ENCODE measurements around the gene PRPF6. TPM values are rescaled to one million over a fixed set of nuclear protein-coding genes. Genes with fewer than 3 reads are reported as not detected.
A peak's percentile ranks its signal among the peaks of the same experiment; 100 is the strongest.

The PRPF6 gene
- total and polyA plus RNA-seq, 2 of the 13 experiments (the other 11 are each of a cell fraction or from before 2014, with no cell fraction given) = 63.7 to 101 TPM

GRCh38 chr20:64050261-64051032 is 69.5 kb downstream of the PRPF6 start (continued):
- TF ChIP-seq, protein P1, sequence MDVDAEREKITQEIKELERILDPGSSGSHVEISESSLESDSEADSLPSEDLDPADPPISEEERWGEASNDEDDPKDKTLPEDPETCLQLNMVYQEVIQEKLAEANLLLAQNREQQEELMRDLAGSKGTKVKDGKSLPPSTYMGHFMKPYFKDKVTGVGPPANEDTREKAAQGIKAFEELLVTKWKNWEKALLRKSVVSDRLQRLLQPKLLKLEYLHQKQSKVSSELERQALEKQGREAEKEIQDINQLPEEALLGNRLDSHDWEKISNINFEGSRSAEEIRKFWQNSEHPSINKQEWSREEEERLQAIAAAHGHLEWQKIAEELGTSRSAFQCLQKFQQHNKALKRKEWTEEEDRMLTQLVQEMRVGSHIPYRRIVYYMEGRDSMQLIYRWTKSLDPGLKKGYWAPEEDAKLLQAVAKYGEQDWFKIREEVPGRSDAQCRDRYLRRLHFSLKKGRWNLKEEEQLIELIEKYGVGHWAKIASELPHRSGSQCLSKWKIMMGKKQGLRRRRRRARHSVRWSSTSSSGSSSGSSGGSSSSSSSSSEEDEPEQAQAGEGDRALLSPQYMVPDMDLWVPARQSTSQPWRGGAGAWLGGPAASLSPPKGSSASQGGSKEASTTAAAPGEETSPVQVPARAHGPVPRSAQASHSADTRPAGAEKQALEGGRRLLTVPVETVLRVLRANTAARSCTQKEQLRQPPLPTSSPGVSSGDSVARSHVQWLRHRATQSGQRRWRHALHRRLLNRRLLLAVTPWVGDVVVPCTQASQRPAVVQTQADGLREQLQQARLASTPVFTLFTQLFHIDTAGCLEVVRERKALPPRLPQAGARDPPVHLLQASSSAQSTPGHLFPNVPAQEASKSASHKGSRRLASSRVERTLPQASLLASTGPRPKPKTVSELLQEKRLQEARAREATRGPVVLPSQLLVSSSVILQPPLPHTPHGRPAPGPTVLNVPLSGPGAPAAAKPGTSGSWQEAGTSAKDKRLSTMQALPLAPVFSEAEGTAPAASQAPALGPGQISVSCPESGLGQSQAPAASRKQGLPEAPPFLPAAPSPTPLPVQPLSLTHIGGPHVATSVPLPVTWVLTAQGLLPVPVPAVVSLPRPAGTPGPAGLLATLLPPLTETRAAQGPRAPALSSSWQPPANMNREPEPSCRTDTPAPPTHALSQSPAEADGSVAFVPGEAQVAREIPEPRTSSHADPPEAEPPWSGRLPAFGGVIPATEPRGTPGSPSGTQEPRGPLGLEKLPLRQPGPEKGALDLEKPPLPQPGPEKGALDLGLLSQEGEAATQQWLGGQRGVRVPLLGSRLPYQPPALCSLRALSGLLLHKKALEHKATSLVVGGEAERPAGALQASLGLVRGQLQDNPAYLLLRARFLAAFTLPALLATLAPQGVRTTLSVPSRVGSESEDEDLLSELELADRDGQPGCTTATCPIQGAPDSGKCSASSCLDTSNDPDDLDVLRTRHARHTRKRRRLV (CRISPR knock-in tag; IDR thresholded peaks at IDR 0.05) = 0 out of 2 replicates have a peak, but pooled peaks have one; percentile 12
- TF ChIP-seq TGIF2 (CRISPR knock-in tag; IDR thresholded peaks at IDR 0.05) (no peak; the same call in 1 of the 2 replicates), ZNF768 (CRISPR knock-in tag; IDR thresholded peaks at IDR 0.05) (no peak), CBX1 (IDR thresholded peaks at IDR 0.05; ENCODE audit: low read depth) (peak; percentile 22), ZNF556 (CRISPR knock-in tag; IDR thresholded peaks at IDR 0.05; ENCODE audit: borderline replicate concordance) (no peak), MBNL3 (CRISPR knock-in tag; conservative IDR thresholded peaks at IDR 0.05) (no peak), FOXA1 (IDR thresholded peaks at IDR 0.05) (no peak), FOXA1 (CRISPR knock-in tag; IDR thresholded peaks at IDR 0.05) (0 out of 2 replicates have a peak, but pooled peaks have one; percentile 1), DMAP1 (CRISPR knock-in tag; IDR thresholded peaks at IDR 0.05) (no peak; the same call in none of the 2 replicates), ZNF468 (CRISPR knock-in tag; IDR thresholded peaks at IDR 0.05) (0 out of 2 replicates have a peak, but pooled peaks have one; percentile 77), POLR2G (IDR thresholded peaks at IDR 0.05; ENCODE audit: low read depth, low read length) (peak; percentile 67), ZNF331 (CRISPR knock-in tag; IDR thresholded peaks at IDR 0.05) (peak; percentile 39; the same call in 1 of the 2 replicates), JARID2 (CRISPR knock-in tag; IDR thresholded peaks at IDR 0.05; ENCODE audit: insufficient replicate concordance) (no peak), ZNF460 (CRISPR knock-in tag; IDR thresholded peaks at IDR 0.05; ENCODE audit: borderline replicate concordance) (no peak), ZNF816 (CRISPR knock-in tag; IDR thresholded peaks at IDR 0.05; ENCODE audit: borderline replicate concordance) (no peak), HNRNPH1 (optimal IDR thresholded peaks at IDR 0.05; ENCODE audit: low read depth, low read length) (no peak), ZNF589 (CRISPR knock-in tag; conservative IDR thresholded peaks at IDR 0.05) (no peak)
- TF ChIP-seq, protein P2, sequence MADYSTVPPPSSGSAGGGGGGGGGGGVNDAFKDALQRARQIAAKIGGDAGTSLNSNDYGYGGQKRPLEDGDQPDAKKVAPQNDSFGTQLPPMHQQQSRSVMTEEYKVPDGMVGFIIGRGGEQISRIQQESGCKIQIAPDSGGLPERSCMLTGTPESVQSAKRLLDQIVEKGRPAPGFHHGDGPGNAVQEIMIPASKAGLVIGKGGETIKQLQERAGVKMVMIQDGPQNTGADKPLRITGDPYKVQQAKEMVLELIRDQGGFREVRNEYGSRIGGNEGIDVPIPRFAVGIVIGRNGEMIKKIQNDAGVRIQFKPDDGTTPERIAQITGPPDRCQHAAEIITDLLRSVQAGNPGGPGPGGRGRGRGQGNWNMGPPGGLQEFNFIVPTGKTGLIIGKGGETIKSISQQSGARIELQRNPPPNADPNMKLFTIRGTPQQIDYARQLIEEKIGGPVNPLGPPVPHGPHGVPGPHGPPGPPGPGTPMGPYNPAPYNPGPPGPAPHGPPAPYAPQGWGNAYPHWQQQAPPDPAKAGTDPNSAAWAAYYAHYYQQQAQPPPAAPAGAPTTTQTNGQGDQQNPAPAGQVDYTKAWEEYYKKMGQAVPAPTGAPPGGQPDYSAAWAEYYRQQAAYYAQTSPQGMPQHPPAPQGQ (CRISPR knock-in tag; IDR thresholded peaks at IDR 0.05; ENCODE audit: borderline replicate concordance) = no peak; the same call in 1 of the 2 replicates
- TF ChIP-seq, protein P3, sequence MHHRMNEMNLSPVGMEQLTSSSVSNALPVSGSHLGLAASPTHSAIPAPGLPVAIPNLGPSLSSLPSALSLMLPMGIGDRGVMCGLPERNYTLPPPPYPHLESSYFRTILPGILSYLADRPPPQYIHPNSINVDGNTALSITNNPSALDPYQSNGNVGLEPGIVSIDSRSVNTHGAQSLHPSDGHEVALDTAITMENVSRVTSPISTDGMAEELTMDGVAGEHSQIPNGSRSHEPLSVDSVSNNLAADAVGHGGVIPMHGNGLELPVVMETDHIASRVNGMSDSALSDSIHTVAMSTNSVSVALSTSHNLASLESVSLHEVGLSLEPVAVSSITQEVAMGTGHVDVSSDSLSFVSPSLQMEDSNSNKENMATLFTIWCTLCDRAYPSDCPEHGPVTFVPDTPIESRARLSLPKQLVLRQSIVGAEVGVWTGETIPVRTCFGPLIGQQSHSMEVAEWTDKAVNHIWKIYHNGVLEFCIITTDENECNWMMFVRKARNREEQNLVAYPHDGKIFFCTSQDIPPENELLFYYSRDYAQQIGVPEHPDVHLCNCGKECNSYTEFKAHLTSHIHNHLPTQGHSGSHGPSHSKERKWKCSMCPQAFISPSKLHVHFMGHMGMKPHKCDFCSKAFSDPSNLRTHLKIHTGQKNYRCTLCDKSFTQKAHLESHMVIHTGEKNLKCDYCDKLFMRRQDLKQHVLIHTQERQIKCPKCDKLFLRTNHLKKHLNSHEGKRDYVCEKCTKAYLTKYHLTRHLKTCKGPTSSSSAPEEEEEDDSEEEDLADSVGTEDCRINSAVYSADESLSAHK (CRISPR knock-in tag; IDR thresholded peaks at IDR 0.05; ENCODE audit: borderline replicate concordance) = no peak; the same call in 1 of the 2 replicates
- TF ChIP-seq, protein P4, sequence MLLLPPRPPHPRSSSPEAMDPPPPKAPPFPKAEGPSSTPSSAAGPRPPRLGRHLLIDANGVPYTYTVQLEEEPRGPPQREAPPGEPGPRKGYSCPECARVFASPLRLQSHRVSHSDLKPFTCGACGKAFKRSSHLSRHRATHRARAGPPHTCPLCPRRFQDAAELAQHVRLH (CRISPR knock-in tag; IDR thresholded peaks at IDR 0.05; ENCODE audit: borderline replicate concordance, low read depth) = no peak; the same call in 1 of the 2 replicates

Data from HepG2 (cell line).